HEK293 (cell line): ENCODE results near the gene CNPY1.
A peak's percentile ranks its signal among the peaks of the same experiment; 100 is the strongest.

ENCODE experiments used
- CTCF ChIA-PET: fragments of 350-600 bp; formaldehyde crosslinking; extraction: SDS; loops from one replicate; lab custom pipeline; 2021; ENCODE audit warnings: antibody characterized with exemption; lab: Yijun Ruan, JAX
- POLR2A ChIA-PET: fragments of 300-600 bp; formaldehyde crosslinking; extraction: SDS; loops from one replicate; lab custom pipeline; 2020; ENCODE audit warnings: antibody characterized with exemption, inconsistent platforms; lab: Yijun Ruan, JAX
- H3K27ac ChIP-seq: fragments of 200-500 bp; sonication (Bioruptor generic); 2 replicates; pipeline ENCODE4 v1.5.1; 2014; ENCODE audit warnings: low read depth, low read length, control low read depth, inconsistent platforms; ENCODE audit errors: extremely low read depth
- H3K36me3 ChIP-seq, 2 experiments: fragments of 200-500 bp in 1 of 2; sonication (Bioruptor generic) in 1 of 2; 1 replicate in 1 of 2; 2 replicates in 1 of 2; pipeline ENCODE4 v1.5.1; 2014 to 2017; ENCODE audit warnings: inconsistent platforms in 2 of 2, low read length in 2 of 2; ENCODE audit not compliant: control insufficient read depth in 2 of 2, insufficient read depth in 1 of 2
- H3K4me1 ChIP-seq: fragments of 200-500 bp; sonication (Bioruptor generic); 2 replicates; pipeline ENCODE4 v1.5.1; 2014; ENCODE audit warnings: mild to moderate bottlenecking, low read length, inconsistent platforms; ENCODE audit not compliant: control insufficient read depth, insufficient read depth
- H3K4me3 ChIP-seq: 2 replicates; pipeline ENCODE4 v1.5.1; 2011; ENCODE audit warnings: low read depth, mild to moderate bottlenecking, control low read depth, low read length, moderate library complexity
- H3K9me3 ChIP-seq: fragments of 200-500 bp; sonication (Bioruptor generic); 2 replicates; pipeline ENCODE4 v1.5.1; 2014; ENCODE audit warnings: low read depth, low read length, inconsistent platforms; ENCODE audit not compliant: control insufficient read depth, insufficient read depth
- CTCF ChIP-seq: fragments of 450-650 bp; formaldehyde crosslinking; IDR thresholded peaks from 2 replicates; pipeline ENCODE4 v1.5.1; 2016; ENCODE audit warnings: missing biosample characterization, missing genetic modification characterization
- PRDM10 ChIP-seq: fragments of 450-650 bp; formaldehyde crosslinking; IDR thresholded peaks from 2 replicates; pipeline ENCODE4 v1.5.1; 2016; ENCODE audit warnings: missing biosample characterization, missing genetic modification characterization
- SP7 ChIP-seq: fragments of 450-650 bp; formaldehyde crosslinking; IDR thresholded peaks from 2 replicates; pipeline ENCODE4 v1.5.1; 2016; ENCODE audit warnings: missing biosample characterization, missing genetic modification characterization
- ZBTB20 ChIP-seq: fragments of 450-650 bp; formaldehyde crosslinking; IDR thresholded peaks from 2 replicates; pipeline ENCODE4 v1.5.1; 2016; ENCODE audit warnings: missing biosample characterization, missing genetic modification characterization
- ZBTB26 ChIP-seq: fragments of 450-650 bp; formaldehyde crosslinking; optimal IDR thresholded peaks from 2 replicates; pipeline ENCODE3; 2016; ENCODE audit warnings: missing biosample characterization, mild to moderate bottlenecking, missing genetic modification characterization
- ZBTB44 ChIP-seq: fragments of 450-650 bp; IDR thresholded peaks from 2 replicates; pipeline ENCODE4 v1.5.1; 2018; ENCODE audit warnings: missing biosample characterization, mild to moderate bottlenecking, missing genetic modification characterization
- ZBTB48 ChIP-seq: fragments of 450-650 bp; formaldehyde crosslinking; IDR thresholded peaks from 2 replicates; pipeline ENCODE4 v1.5.1; 2016; ENCODE audit warnings: missing biosample characterization, missing genetic modification characterization
- ZNF335 ChIP-seq: fragments of 450-650 bp; formaldehyde crosslinking; conservative IDR thresholded peaks from 2 replicates; pipeline ENCODE4 v1.5.1; 2016; ENCODE audit warnings: missing biosample characterization, missing genetic modification characterization
- ZNF366 ChIP-seq: fragments of 450-650 bp; formaldehyde crosslinking; conservative IDR thresholded peaks from 2 replicates; pipeline ENCODE4 v1.5.1; 2016; ENCODE audit warnings: missing biosample characterization, missing genetic modification characterization
- ZNF561 ChIP-seq: fragments of 450-650 bp; IDR thresholded peaks from 2 replicates; pipeline ENCODE4 v1.5.1; 2018; ENCODE audit warnings: missing biosample characterization, missing genetic modification characterization, borderline replicate concordance
- ZNF600 ChIP-seq: fragments of 450-650 bp; formaldehyde crosslinking; IDR thresholded peaks from 2 replicates; pipeline ENCODE4 v1.5.1; 2016; ENCODE audit warnings: missing biosample characterization, missing genetic modification characterization
- ZNF707 ChIP-seq: fragments of 450-650 bp; formaldehyde crosslinking; IDR thresholded peaks from 2 replicates; pipeline ENCODE4 v1.5.1; 2016; ENCODE audit warnings: missing biosample characterization, missing genetic modification characterization

The CNPY1 gene

GRCh38 chr7:155533827-155534690 is 12.3 kb downstream of the CNPY1 start (continued):
- 0 out of 2 replicates have a peak, but pooled peaks have one; percentile 33 for TF ChIP-seq ZBTB48 (tag by site-specific recombination)
- TF ChIP-seq CTCF = peak; percentile 75
- TF ChIP-seq ZNF366 (tag by site-specific recombination) = peak; percentile 40; the same call in 1 of the 2 replicates

GRCh38 chr7:155533120-155533826 is 13.1 kb downstream of the CNPY1 start:
- no peak overlapping the region for H3K27ac ChIP-seq
- H3K4me3 ChIP-seq = no peak overlapping the region
- ChIA-PET POLR2A (no interaction called here), CTCF (interaction anchor here (0.6 to 3.4 kb wide), 21 partner anchors 9 to 264 kb away, joined by 3 to 37 read pairs (median 3); no protein-coding TSS in a partner anchor)
- H3K9me3 ChIP-seq = no peaks in the 10 kb centered on the region
- TF ChIP-seq ZNF335 (tag by site-specific recombination) = peak; percentile 87
- no peak for TF ChIP-seq ZBTB44 (tag by site-specific recombination)
- TF ChIP-seq ZBTB20 (tag by site-specific recombination) = peak; percentile 60; the same call in 1 of the 2 replicates
- peak; percentile 91 for TF ChIP-seq PRDM10 (tag by site-specific recombination)
- TF ChIP-seq SP7 (tag by site-specific recombination) = peak; percentile 28; the same call in 1 of the 2 replicates
- TF ChIP-seq ZNF561 (tag by site-specific recombination) = no peak
- TF ChIP-seq ZNF600 = peak; percentile 74
- TF ChIP-seq ZBTB26 (tag by site-specific recombination) = peak; percentile 68
- no peaks in the 10 kb centered on the region for H3K36me3 ChIP-seq
- no peaks in the 10 kb centered on the region for H3K4me1 ChIP-seq

GRCh38 chr7:155532792-155533119 is 13.6 kb downstream of the CNPY1 start:
- ChIA-PET POLR2A (no interaction called here), CTCF (interaction anchor here (0.7 to 3.4 kb wide), 12 partner anchors 8 to 1964 kb away, joined by 3 to 37 read pairs (median 3); no protein-coding TSS in a partner anchor)
- Histone ChIP-seq H3K36me3 (no peaks in the 10 kb centered on the region), H3K4me1 (no peaks in the 10 kb centered on the region), H3K27ac (no peak overlapping the region), H3K4me3 (no peak overlapping the region), H3K9me3 (no peaks in the 10 kb centered on the region)
- TF ChIP-seq SP7 (tag by site-specific recombination) (no peak), ZNF707 (tag by site-specific recombination) (no peak)
